ENCODE measurements around the gene OSBPL1A. TPM values are rescaled to one million over a fixed set of nuclear protein-coding genes. Genes with fewer than 3 reads are reported as not detected.

The OSBPL1A gene
- total and polyA plus RNA-seq, 2 of the 8 experiments (the other 6 are each of a cell fraction or from before 2014, with no cell fraction given): 53.2 to 74.9 TPM

GRCh38 chr18:24276994-24277393 is 120.6 kb downstream of the OSBPL1A start:
- Histone ChIP-seq H4K8ac (ENCODE audit: extremely low read depth, insufficient read depth, low read length) (no peak overlapping the region), H4K5ac (ENCODE audit: insufficient read length, low read depth, low read length) (no peak overlapping the region), H3K9me3 (ENCODE audit: insufficient read depth in 2 of 2, low read depth in 1 of 2, low read length in 1 of 2) (no peaks in the 10 kb centered on the region), H3K18ac (ENCODE audit: extremely low read depth, low read length) (no peak overlapping the region), H2AK5ac (ENCODE audit: low read depth, low read length) (no peak overlapping the region), H2BK5ac (ENCODE audit: low read depth, low read length) (no peak overlapping the region), H2BK15ac (ENCODE audit: low read length) (no peak overlapping the region), H3K4me1 (replicated peaks in 1 of 4; ENCODE audit: control insufficient read depth in 3 of 4, insufficient read depth in 4 of 4, low read length in 3 of 4) (peaks cover 0 to 3% (median 0%) of the 10 kb centered on the region in 4 experiments; a peak in 1 of 7 replicates), H3K56ac (replicated peaks; ENCODE audit: insufficient read length, low read depth, low read length) (no peak overlapping the region), H2BK12ac (ENCODE audit: low read depth, low read length) (no peak overlapping the region), H3K4ac (replicated peaks; ENCODE audit: insufficient read length, low read depth, low read length) (no peak overlapping the region), H3K14ac (ENCODE audit: insufficient read length) (no peak overlapping the region), H2BK20ac (ENCODE audit: low read length) (no peak overlapping the region), H3K27ac (ENCODE audit: low read depth, low read length) (no peak overlapping the region), H4K91ac (replicated peaks; ENCODE audit: insufficient read length, low read length) (no peak overlapping the region), H3K79me1 (ENCODE audit: low read depth, low read length) (no peaks in the 10 kb centered on the region), H3K79me2 (ENCODE audit: control insufficient read depth in 1 of 2, insufficient read depth in 2 of 2, low read length in 2 of 2) (no peaks in the 10 kb centered on the region), H3K27me3 (replicated peaks in 1 of 4; ENCODE audit: control insufficient read depth in 3 of 4, extremely low read depth in 1 of 4, insufficient read depth in 3 of 4, low read length in 3 of 4) (no peaks in the 10 kb centered on the region), H2BK120ac (replicated peaks; ENCODE audit: low read depth, low read length) (no peak overlapping the region), H3K23ac (ENCODE audit: insufficient read length) (no peak overlapping the region), H3K4me3 (ENCODE audit: extremely low read depth in 1 of 4, insufficient read depth in 2 of 4, low read depth in 3 of 4, low read length in 4 of 4) (no peak overlapping the region), H3K23me2 (ENCODE audit: low read depth, low read length) (no peaks in the 10 kb centered on the region), H2AFZ (ENCODE audit: low read length) (no peak overlapping the region), H3K9ac (replicated peaks in 1 of 4; ENCODE audit: extremely low read depth in 1 of 4, low read depth in 3 of 4, low read length in 3 of 4) (no peak overlapping the region), H3K36me3 (ENCODE audit: control insufficient read depth in 2 of 4, insufficient read depth in 4 of 4, low read length in 3 of 4) (0 out of 8 replicates have a peak, but pooled peaks cover 0 to 3% (median 0%) of the 10 kb centered on the region in 4 experiments), H4K20me1 (replicated peaks in 1 of 2; ENCODE audit: control insufficient read depth in 1 of 2, insufficient read depth in 2 of 2, low read length in 2 of 2) (no peaks in the 10 kb centered on the region), H3K4me2 (ENCODE audit: insufficient read depth in 1 of 2, low read depth in 2 of 2, low read length in 2 of 2) (no peak overlapping the region)
- ChIA-PET POLR2A (ENCODE audit: partially characterized antibody) (no interaction called here), CTCF (ENCODE audit: partially characterized antibody) (no interaction called here)
- DNase-seq (ENCODE audit: low read depth in 1 of 2, low spot score in 2 of 2): no peak
- FAIRE-seq: no peak
- TF ChIP-seq SUZ12 (IDR thresholded peaks at IDR 0.05; ENCODE audit: low read length) (no peak), CTBP2 (IDR thresholded peaks at IDR 0.05; ENCODE audit: borderline replicate concordance, insufficient read depth, insufficient read length, low read length) (no peak), SIX5 (IDR thresholded peaks at IDR 0.05; ENCODE audit: low read depth, low read length) (no peak), GABPA (IDR thresholded peaks at IDR 0.05; ENCODE audit: borderline replicate concordance, insufficient read depth, low read length) (no peak), EZH2 (IDR thresholded peaks at IDR 0.05; ENCODE audit: low read depth, low read length, severe bottlenecking) (no peak), KDM1A (IDR thresholded peaks at IDR 0.05; ENCODE audit: borderline replicate concordance, low read length) (no peak), USF2 (IDR thresholded peaks at IDR 0.05; ENCODE audit: low read length) (no peak), JUN (IDR thresholded peaks at IDR 0.05; ENCODE audit: low read depth, low read length) (no peak), TAF7 (optimal IDR thresholded peaks at IDR 0.05; ENCODE audit: borderline replicate concordance, low read depth, low read length) (no peak)
- TF ChIP-seq, protein P1, sequence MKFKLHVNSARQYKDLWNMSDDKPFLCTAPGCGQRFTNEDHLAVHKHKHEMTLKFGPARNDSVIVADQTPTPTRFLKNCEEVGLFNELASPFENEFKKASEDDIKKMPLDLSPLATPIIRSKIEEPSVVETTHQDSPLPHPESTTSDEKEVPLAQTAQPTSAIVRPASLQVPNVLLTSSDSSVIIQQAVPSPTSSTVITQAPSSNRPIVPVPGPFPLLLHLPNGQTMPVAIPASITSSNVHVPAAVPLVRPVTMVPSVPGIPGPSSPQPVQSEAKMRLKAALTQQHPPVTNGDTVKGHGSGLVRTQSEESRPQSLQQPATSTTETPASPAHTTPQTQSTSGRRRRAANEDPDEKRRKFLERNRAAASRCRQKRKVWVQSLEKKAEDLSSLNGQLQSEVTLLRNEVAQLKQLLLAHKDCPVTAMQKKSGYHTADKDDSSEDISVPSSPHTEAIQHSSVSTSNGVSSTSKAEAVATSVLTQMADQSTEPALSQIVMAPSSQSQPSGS (IDR thresholded peaks at IDR 0.05; ENCODE audit: low read length): no peak
